Neuronal stem cell (in vitro differentiated cells): ENCODE measurements around the gene PLA2G1B.

Experiments used
- DNase-seq: peaks from one replicate; pipeline ENCODE4 v3.0.0-alpha.2; 2013; ENCODE audit warnings: low spot score
- H2AFZ ChIP-seq: one replicate; pipeline ENCODE4 v1.6.1; 2013; ENCODE audit warnings: mild to moderate bottlenecking, low read length, inconsistent platforms
- H2AK5ac ChIP-seq: 2 replicates; pipeline ENCODE4 v1.6.1; 2013; ENCODE audit warnings: low read depth, mild to moderate bottlenecking, inconsistent platforms, low read length, moderate library complexity, mixed read lengths
- H2BK120ac ChIP-seq: 2 replicates; pipeline ENCODE4 v1.6.1; 2013; ENCODE audit warnings: low read depth, mild to moderate bottlenecking, inconsistent platforms, low read length, moderate library complexity, mixed read lengths
- H2BK12ac ChIP-seq: one replicate; pipeline ENCODE4 v1.6.1; 2013; ENCODE audit warnings: low read length, inconsistent platforms
- H2BK15ac ChIP-seq: 2 replicates; pipeline ENCODE4 v1.6.1; 2013; ENCODE audit warnings: mild to moderate bottlenecking, low read length, inconsistent platforms, mixed read lengths
- H2BK5ac ChIP-seq: one replicate; pipeline ENCODE4 v1.6.1; 2013; ENCODE audit warnings: inconsistent platforms, mild to moderate bottlenecking, low read length, moderate library complexity
- H3K14ac ChIP-seq: one replicate; pipeline ENCODE4 v1.6.1; 2013; ENCODE audit warnings: low read length, inconsistent platforms
- H3K18ac ChIP-seq: 2 replicates; pipeline ENCODE4 v1.6.1; 2013; ENCODE audit warnings: low read length, inconsistent platforms
- H3K23ac ChIP-seq: 2 replicates; pipeline ENCODE4 v1.6.1; 2013; ENCODE audit warnings: low read depth, mild to moderate bottlenecking, mixed read lengths, low read length, inconsistent platforms; ENCODE audit not compliant: poor library complexity
- H3K27ac ChIP-seq: replicated peaks from 3 replicates; pipeline ENCODE4 v1.5.1; 2013; ENCODE audit warnings: low read length, inconsistent platforms
- H3K27me3 ChIP-seq, 3 experiments: 2 replicates each; pipeline ENCODE4 v1.6.1; 2013; ENCODE audit warnings: low read length in 3 of 3, mild to moderate bottlenecking in 2 of 3, inconsistent platforms in 1 of 3, low read depth in 1 of 3, mixed read lengths in 1 of 3, moderate library complexity in 1 of 3; ENCODE audit not compliant: control insufficient read depth in 3 of 3, insufficient read depth in 3 of 3
- H3K36me3 ChIP-seq, 2 donors: replicated peaks in 1 of 2; 2 replicates each; pipeline ENCODE4 v1.6.1; 2013; ENCODE audit warnings: low read length in 2 of 2; ENCODE audit not compliant: control insufficient read depth in 2 of 2, insufficient read depth in 2 of 2
- H3K4ac ChIP-seq: 2 replicates; pipeline ENCODE4 v1.6.1; 2013; ENCODE audit warnings: inconsistent platforms, mild to moderate bottlenecking, low read length, moderate library complexity
- H3K4me1 ChIP-seq, 2 donors: 1 replicate in 1 of 2; 2 replicates in 1 of 2; pipeline ENCODE4 v1.6.1; 2013; ENCODE audit warnings: low read length in 2 of 2, low read depth in 1 of 2; ENCODE audit not compliant: control insufficient read depth in 2 of 2, insufficient read depth in 1 of 2
- H3K4me2 ChIP-seq: one replicate; pipeline ENCODE4 v1.6.1; 2013; ENCODE audit warnings: mild to moderate bottlenecking, low read length, inconsistent platforms; ENCODE audit not compliant: insufficient read depth, poor library complexity, severe bottlenecking
- H3K4me3 ChIP-seq, 2 donors: 2 replicates each; pipeline ENCODE4 v1.5.1; 2013; ENCODE audit warnings: low read length in 2 of 2, mild to moderate bottlenecking in 2 of 2, inconsistent platforms in 1 of 2, moderate library complexity in 1 of 2
- H3K79me1 ChIP-seq: one replicate; pipeline ENCODE4 v1.6.1; 2013; ENCODE audit warnings: low read depth, mild to moderate bottlenecking, inconsistent platforms, low read length, moderate library complexity
- H3K9ac ChIP-seq: one replicate; pipeline ENCODE4 v1.6.1; 2013; ENCODE audit warnings: mild to moderate bottlenecking, low read depth, low read length, inconsistent platforms; ENCODE audit not compliant: poor library complexity
- H3K9me3 ChIP-seq, 2 donors: replicated peaks in 1 of 2; 2 replicates each; pipeline versions ENCODE3 to v1.6.1; 2013; ENCODE audit warnings: low read length in 2 of 2, mild to moderate bottlenecking in 2 of 2, inconsistent platforms in 1 of 2, low read depth in 1 of 2, mixed read lengths in 1 of 2, moderate library complexity in 1 of 2; ENCODE audit not compliant: control insufficient read depth in 2 of 2, insufficient read depth in 1 of 2
- H4K8ac ChIP-seq: one replicate; pipeline ENCODE4 v1.6.1; 2013; ENCODE audit warnings: low read depth, mild to moderate bottlenecking, inconsistent platforms, low read length, moderate library complexity
- H4K91ac ChIP-seq: one replicate; pipeline ENCODE4 v1.6.1; 2013; ENCODE audit warnings: low read length, low read depth, mild to moderate bottlenecking, inconsistent platforms; ENCODE audit not compliant: poor library complexity
- WGBS, 2 donors: extraction: QIAGEN DNeasy Blood & Tissue Kit; methylation state at CpG; one replicate each; pipeline ENCODE4 v1.1.7; 2013; ENCODE audit warnings: missing lambda C conversion rate in 2 of 2, mixed read lengths in 1 of 2; ENCODE audit not compliant: insufficient read length in 2 of 2, insufficient replicate concordance in 1 of 2; ENCODE audit errors: extremely low coverage in 2 of 2; 5-methylcytosine and 5-hydroxymethylcytosine counted together

Gene PLA2G1B

DNA sequence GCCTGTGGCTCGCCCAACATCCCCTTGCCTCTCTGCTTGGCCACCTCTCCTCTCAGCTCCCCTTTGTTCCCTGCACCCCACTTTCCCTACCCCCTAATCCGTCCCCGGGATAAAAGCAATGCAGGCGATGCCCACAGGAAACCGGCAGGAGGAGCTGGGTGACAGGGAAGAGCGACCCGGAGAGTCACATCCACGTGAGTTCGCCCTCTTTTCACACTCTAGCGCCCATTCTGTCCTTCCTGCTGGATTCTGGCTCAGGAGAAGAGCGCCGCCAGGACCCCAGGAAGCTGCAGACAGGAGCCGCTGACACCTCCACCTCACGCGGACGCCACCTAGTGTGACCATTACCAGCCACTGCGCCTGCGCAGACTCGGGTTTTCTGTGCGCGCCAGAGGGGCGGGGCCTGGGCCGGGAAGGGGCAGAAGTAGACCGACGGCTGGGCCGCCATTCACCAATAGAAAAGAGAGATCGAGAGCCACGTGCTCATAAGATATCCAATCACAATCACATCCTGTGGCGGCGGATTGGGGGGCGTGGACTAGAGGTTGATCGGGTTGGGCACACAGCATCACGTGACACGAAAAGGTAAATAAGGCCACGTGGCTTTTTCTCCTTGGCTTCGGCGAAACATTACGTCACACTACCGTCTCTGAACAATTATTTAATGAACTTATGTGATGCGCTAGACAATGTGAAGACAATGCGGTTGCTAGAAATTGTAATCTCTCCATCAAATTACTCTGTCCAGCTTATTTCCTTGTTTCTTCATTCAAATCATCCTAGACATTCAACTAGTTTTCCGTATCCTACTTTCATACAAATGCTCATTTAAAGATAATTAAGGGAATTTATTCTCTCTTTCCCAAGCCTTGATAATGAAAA is 10.1 kb downstream of the PLA2G1B start:
- no peak overlapping the region for H2BK12ac ChIP-seq
- H2BK120ac ChIP-seq, result no peak overlapping the region
- H3K23ac ChIP-seq, result no peak overlapping the region
- no peak overlapping the region for H2BK15ac ChIP-seq
- no peaks in the 10 kb centered on the region for H3K9me3 ChIP-seq
- peaks cover 0 to 4% of the 10 kb centered on the region in 2 donors for H3K4me1 ChIP-seq
- peak overlapping the region; percentile 80 for H3K9ac ChIP-seq
- peaks cover 0 to 10% (median 0%) of the 10 kb centered on the region in 3 experiments for H3K27me3 ChIP-seq
- H3K4me3 ChIP-seq, result peak overlapping the region; percentile 57 to 71
- H3K79me1 ChIP-seq, result no peaks in the 10 kb centered on the region
- peak overlapping the region; percentile 82 for H2AK5ac ChIP-seq
- no peaks in the 10 kb centered on the region for H3K36me3 ChIP-seq
- peak overlapping the region; percentile 89 for H2AFZ ChIP-seq
- peak; percentile 99 for DNase-seq
- H2BK5ac ChIP-seq, result no peak overlapping the region
- H3K14ac ChIP-seq, result no peak overlapping the region
- no peak overlapping the region for H3K4ac ChIP-seq
- H4K8ac ChIP-seq, result no peak overlapping the region
- H3K18ac ChIP-seq, result peak overlapping the region; percentile 91
- no peak overlapping the region for H3K27ac ChIP-seq
- H3K4me2 ChIP-seq, result peak overlapping the region; percentile 82
- WGBS, 2 donors, result no CpG with 5 or more reads among the region's 42 CpGs
- no peak overlapping the region for H4K91ac ChIP-seq

DNA sequence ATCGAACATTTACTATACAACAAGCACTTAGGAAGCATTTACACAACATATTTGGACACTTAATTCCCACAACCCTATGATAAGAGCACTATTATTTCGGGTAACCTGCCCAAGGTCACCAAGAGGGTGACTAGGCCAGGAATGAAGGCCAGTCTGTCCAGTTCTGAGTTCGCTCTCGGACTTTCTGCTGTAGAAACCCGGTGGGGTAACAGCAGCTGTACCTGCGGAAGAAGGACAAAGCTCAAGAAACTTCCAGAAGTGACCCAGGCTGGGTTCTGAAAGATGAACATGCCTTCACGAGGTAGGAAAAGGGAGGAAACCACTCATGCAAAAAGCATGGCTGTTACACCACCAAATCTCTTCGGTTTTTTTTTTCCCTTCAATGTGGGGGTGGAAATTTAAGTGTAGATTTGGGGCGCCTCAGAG is 10.8 kb downstream of the PLA2G1B start:
- no peak overlapping the region for H2BK120ac ChIP-seq
- H3K4ac ChIP-seq, result no peak overlapping the region
- H3K9ac ChIP-seq, result no peak overlapping the region
- H3K14ac ChIP-seq, result no peak overlapping the region
- peak overlapping the region; percentile 57 to 71 for H3K4me3 ChIP-seq
- no peak overlapping the region for H4K8ac ChIP-seq
- no peaks in the 10 kb centered on the region for H3K9me3 ChIP-seq
- no peaks in the 10 kb centered on the region for H3K36me3 ChIP-seq
- H3K79me1 ChIP-seq, result no peaks in the 10 kb centered on the region
- DNase-seq, result peak; percentile 11
- H3K27me3 ChIP-seq, result peaks cover 0 to 4% (median 0%) of the 10 kb centered on the region in 3 experiments
- peak overlapping the region; percentile 91 for H3K18ac ChIP-seq
- H2AK5ac ChIP-seq, result peak overlapping the region; percentile 82
- peaks cover 0 to 4% of the 10 kb centered on the region in 2 donors for H3K4me1 ChIP-seq
- H3K23ac ChIP-seq, result no peak overlapping the region
- H4K91ac ChIP-seq, result no peak overlapping the region
- no CpG with 5 or more reads among the region's 9 CpGs for WGBS, 2 donors
- no peak overlapping the region for H2BK5ac ChIP-seq
- no peak overlapping the region for H3K27ac ChIP-seq
- no peak overlapping the region for H2BK15ac ChIP-seq
- H2AFZ ChIP-seq, result peak overlapping the region; percentile 89
- H3K4me2 ChIP-seq, result peak overlapping the region; percentile 82
- H2BK12ac ChIP-seq, result no peak overlapping the region

DNA sequence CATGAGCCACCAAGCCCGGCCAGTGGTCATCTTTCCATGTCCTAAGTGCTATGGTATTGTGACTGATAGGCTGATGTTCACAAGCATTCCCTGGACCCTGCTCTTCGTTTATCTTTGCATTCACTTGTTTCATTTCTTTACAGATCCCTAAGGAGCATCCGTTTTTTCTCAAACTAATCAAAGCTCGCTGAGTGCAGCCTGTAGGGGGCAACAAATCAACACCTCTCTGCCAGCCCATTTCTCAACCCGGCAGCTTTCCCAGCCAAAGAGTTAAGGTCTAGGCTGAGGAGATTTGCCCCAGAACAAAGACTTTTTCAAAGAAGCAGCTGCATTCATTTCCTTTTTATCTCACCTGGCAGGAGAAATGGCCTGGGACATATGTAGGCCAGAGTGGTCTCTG is 13.4 kb downstream of the PLA2G1B start:
- Histone ChIP-seq H3K14ac (no peak overlapping the region), H3K79me1 (no peaks in the 10 kb centered on the region), H4K8ac (no peak overlapping the region), H2AFZ (no peak overlapping the region), H3K36me3 (no peaks in the 10 kb centered on the region), H3K27ac (no peak overlapping the region), H3K9me3 (no peaks in the 10 kb centered on the region), H3K9ac (no peak overlapping the region), H2AK5ac (no peak overlapping the region), H2BK15ac (no peak overlapping the region), H3K27me3 (no peaks in the 10 kb centered on the region), H2BK12ac (no peak overlapping the region), H3K4ac (no peak overlapping the region), H3K23ac (no peak overlapping the region), H4K91ac (no peak overlapping the region), H3K4me1 (peaks cover 0 to 4% of the 10 kb centered on the region in 2 donors), H3K4me2 (no peak overlapping the region), H3K4me3 (no peak overlapping the region), H2BK5ac (no peak overlapping the region), H2BK120ac (no peak overlapping the region), H3K18ac (no peak overlapping the region)
- DNase-seq, result no peak
- no CpG with 5 or more reads among the region's 5 CpGs for WGBS, 2 donors

DNA sequence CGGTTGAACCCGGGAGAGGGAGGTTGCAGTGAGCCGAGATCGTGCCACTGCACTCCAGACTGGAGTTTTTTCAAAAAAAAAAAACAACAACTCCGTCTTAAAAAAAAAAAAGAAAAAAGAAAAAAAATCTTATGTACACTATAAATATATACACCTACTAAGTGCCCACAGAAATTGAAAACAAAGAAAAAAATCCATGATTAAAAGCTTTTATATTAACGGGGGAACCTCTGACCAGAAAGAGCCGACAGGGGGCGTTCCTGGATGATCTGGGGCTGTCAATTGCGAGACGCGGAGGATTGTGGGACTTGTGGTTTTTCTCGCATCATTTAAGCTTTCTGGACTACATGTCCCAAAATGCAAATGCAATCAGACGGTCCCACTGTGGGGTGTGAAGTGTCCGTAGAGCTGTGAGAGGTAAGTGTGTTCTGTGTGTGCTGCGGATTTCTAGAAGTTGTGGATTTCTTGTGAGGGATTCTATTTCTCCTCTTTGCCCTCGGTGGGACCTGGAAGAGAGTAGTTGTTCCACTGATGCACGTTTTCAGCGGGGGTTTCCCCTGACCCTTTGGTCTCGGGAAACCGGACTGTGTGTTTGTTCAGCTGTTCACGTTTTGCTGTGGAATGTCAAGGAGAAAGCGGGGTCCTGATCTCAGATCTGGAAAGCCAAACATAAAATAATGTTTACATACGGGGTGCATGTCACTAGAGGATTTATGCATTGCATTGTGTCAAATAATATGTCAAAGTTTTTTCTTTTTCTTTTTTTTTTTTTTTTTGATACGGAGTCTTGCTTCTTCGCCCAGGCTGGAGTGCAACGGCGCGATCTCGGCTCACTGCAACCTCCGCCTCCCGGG is 25.4 kb downstream of the PLA2G1B start, which contains the start of gene SIRT4:
Gene SIRT4, plus strand, starts transcription at position 360 of the 854 bp plus-strand sequence. CDS start 1,241 bp downstream, outside the sequence.
- Histone ChIP-seq H3K23ac (no peak within 1 kb of the TSS), H3K4me2 (peak within 1 kb of the TSS; percentile 50), H2BK5ac (no peak within 1 kb of the TSS), H2BK15ac (no peak within 1 kb of the TSS), H4K8ac (no peak within 1 kb of the TSS), H3K27me3 (no peaks in the 10 kb centered on the region), H3K4me1 (peaks cover 0 to 2% of the 10 kb centered on the region in 2 donors), H3K27ac (no peak within 1 kb of the TSS), H3K4me3 (peak within 1 kb of the TSS; percentile 54 to 85), H3K9me3 (no peaks in the 10 kb centered on the region), H3K79me1 (no peaks in the 10 kb centered on the region), H3K9ac (no peak within 1 kb of the TSS), H2BK12ac (no peak within 1 kb of the TSS), H3K36me3 (no peaks in the 10 kb centered on the region), H3K18ac (no peak within 1 kb of the TSS), H3K4ac (no peak within 1 kb of the TSS), H2AFZ (peak within 1 kb of the TSS; percentile 90), H4K91ac (no peak within 1 kb of the TSS), H2AK5ac (no peak within 1 kb of the TSS), H2BK120ac (no peak within 1 kb of the TSS), H3K14ac (no peak within 1 kb of the TSS)
- DNase-seq, result peak; percentile 90
- no CpG with 5 or more reads among the region's 31 CpGs for WGBS, 2 donors
